ENCODE data around the gene TMEM41A.

DNA sequence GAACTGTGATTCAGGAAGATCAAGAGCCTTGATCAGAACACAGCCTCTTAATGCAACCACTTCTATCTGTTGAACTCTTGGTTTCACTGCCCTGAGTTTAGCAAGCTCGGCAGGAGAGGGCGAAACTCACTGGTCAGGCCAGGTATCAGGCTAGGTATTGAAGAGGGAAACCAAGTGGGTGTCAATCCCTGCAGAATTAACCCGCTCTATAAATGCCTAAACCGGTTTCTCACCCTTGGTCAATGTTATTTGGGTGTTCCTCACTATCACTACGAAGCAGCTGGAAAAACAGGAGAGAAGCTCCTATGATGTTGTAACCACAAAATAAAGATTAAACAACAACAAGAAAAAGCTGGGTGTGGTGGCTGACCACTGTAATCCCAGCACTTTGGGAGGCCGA lies 29.7 kb upstream of the TMEM41A start:
- TF ChIP-seq, protein P1, sequence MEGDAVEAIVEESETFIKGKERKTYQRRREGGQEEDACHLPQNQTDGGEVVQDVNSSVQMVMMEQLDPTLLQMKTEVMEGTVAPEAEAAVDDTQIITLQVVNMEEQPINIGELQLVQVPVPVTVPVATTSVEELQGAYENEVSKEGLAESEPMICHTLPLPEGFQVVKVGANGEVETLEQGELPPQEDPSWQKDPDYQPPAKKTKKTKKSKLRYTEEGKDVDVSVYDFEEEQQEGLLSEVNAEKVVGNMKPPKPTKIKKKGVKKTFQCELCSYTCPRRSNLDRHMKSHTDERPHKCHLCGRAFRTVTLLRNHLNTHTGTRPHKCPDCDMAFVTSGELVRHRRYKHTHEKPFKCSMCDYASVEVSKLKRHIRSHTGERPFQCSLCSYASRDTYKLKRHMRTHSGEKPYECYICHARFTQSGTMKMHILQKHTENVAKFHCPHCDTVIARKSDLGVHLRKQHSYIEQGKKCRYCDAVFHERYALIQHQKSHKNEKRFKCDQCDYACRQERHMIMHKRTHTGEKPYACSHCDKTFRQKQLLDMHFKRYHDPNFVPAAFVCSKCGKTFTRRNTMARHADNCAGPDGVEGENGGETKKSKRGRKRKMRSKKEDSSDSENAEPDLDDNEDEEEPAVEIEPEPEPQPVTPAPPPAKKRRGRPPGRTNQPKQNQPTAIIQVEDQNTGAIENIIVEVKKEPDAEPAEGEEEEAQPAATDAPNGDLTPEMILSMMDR (IDR thresholded peaks at IDR 0.05) = no peak
- no peak for TF ChIP-seq ZFX (IDR thresholded peaks at IDR 0.05; ENCODE audit: borderline replicate concordance)
